Brain microvascular endothelial cell (primary cell): Measurements from ENCODE around the gene FBXL20.

Experiments used
- DNase-seq: peaks from one replicate; pipeline ENCODE4 v3.0.0-alpha.2; 2020
- H3K27ac ChIP-seq: fragments of 250-450 bp; sonication (Bioruptor Pico); 2 replicates; pipeline ENCODE4 v1.5.1; 2020; ENCODE audit warnings: mild to moderate bottlenecking, moderate library complexity
- H3K27me3 ChIP-seq: fragments of 250-450 bp; sonication (Bioruptor Pico); replicated peaks from 2 replicates; pipeline ENCODE4 v1.5.1; 2020; ENCODE audit warnings: mild to moderate bottlenecking
- H3K36me3 ChIP-seq: fragments of 250-450 bp; sonication (Bioruptor Pico); replicated peaks from 2 replicates; pipeline ENCODE4 v1.5.1; 2020; ENCODE audit warnings: mild to moderate bottlenecking
- H3K4me3 ChIP-seq: 2 replicates; pipeline ENCODE4 v1.5.1; 2011; ENCODE audit warnings: low read depth, mild to moderate bottlenecking, control low read depth, low read length, moderate library complexity
- CTCF ChIP-seq: IDR thresholded peaks from 2 replicates; pipeline ENCODE4 v1.5.1; 2011; ENCODE audit warnings: low read depth, mild to moderate bottlenecking, moderate library complexity, low read length, control low read depth, inconsistent platforms; ENCODE audit errors: missing control alignments
- in situ Hi-C: cut with HindIII; loops from 2 replicates; pipeline ENCODE4 v1.10.0; 2017; ENCODE audit warnings: low sequenced_read_pairs, low pct_ligation_motif_present

FBXL20 gene

GRCh38 chr17:39429600-39429999, 28.2 kb upstream of the FBXL20 start:
- H3K4me3 ChIP-seq: no peak overlapping the region
- TF ChIP-seq CTCF: no peak
- no peak overlapping the region for H3K27ac ChIP-seq
- H3K27me3 ChIP-seq: no peaks in the 10 kb centered on the region
- in situ Hi-C loops: no loop called here
- H3K36me3 ChIP-seq: peaks cover 67% of the 10 kb centered on the region
- DNase-seq: no peak

GRCh38 chr17:39416141-39416540, 14.7 kb upstream of the FBXL20 start:
- TF ChIP-seq CTCF: no peak
- in situ Hi-C loops: no loop called here
- DNase-seq: no peak
- peaks cover 57% of the 10 kb centered on the region for H3K36me3 ChIP-seq
- no peak overlapping the region for H3K27ac ChIP-seq
- no peaks in the 10 kb centered on the region for H3K27me3 ChIP-seq
- H3K4me3 ChIP-seq: no peak overlapping the region

GRCh38 chr17:39410279-39410678, 8.9 kb upstream of the FBXL20 start:
- Histone ChIP-seq H3K27ac (no peak overlapping the region), H3K4me3 (no peak overlapping the region), H3K27me3 (no peaks in the 10 kb centered on the region), H3K36me3 (peaks cover 67% of the 10 kb centered on the region)
- no peak for TF ChIP-seq CTCF
- DNase-seq: no peak
- in situ Hi-C loops: no loop called here

- no peak for TF ChIP-seq CTCF
- DNase-seq: no peak
- Histone ChIP-seq H3K4me3 (no peak overlapping the region), H3K27ac (no peak overlapping the region), H3K36me3 (peaks cover 54% of the 10 kb centered on the region), H3K27me3 (no peaks in the 10 kb centered on the region)
- in situ Hi-C loops: no loop called here
These were observed 6.9 kb upstream of the FBXL20 start for GRCh38 chr17:39408360-39408759.

GRCh38 chr17:39406951-39407350, 5.5 kb upstream of the FBXL20 start:
- Histone ChIP-seq H3K36me3 (peaks cover 47% of the 10 kb centered on the region), H3K27me3 (no peaks in the 10 kb centered on the region), H3K27ac (no peak overlapping the region), H3K4me3 (no peak overlapping the region)
- no peak for DNase-seq
- no peak for TF ChIP-seq CTCF
- in situ Hi-C loops: no loop called here

GRCh38 chr17:39405436-39405835, 4.0 kb upstream of the FBXL20 start:
- DNase-seq: no peak
- TF ChIP-seq CTCF: no peak
- in situ Hi-C loops: no loop called here
- H3K27me3 ChIP-seq: no peaks in the 10 kb centered on the region
- no peak overlapping the region for H3K4me3 ChIP-seq
- H3K27ac ChIP-seq: no peak overlapping the region
- peaks cover 40% of the 10 kb centered on the region for H3K36me3 ChIP-seq
